ENCODE data around the gene KCNQ4.

The KCNQ4 gene

GRCh38 chr1:40840526-40841323 is 57.1 kb downstream of the KCNQ4 start:
- DNase-seq (ENCODE audit: low read depth in 3 of 3) = no peak

- no peak for DNase-seq (ENCODE audit: low read depth in 3 of 3)
These were observed 58.0 kb downstream of the KCNQ4 start for GRCh38 chr1:40841602-40842001.

GRCh38 chr1:40842207-40842606 is 58.6 kb downstream of the KCNQ4 start:
- DNase-seq (ENCODE audit: low read depth in 3 of 3) = no peak

- DNase-seq (ENCODE audit: low read depth in 3 of 3) = no peak
These were observed 59.1 kb downstream of the KCNQ4 start for GRCh38 chr1:40842691-40843090.

- no peak for DNase-seq (ENCODE audit: low read depth in 3 of 3)
These were observed 60.5 kb downstream of the KCNQ4 start for GRCh38 chr1:40844079-40844478.

GRCh38 chr1:40844887-40845878 is 61.6 kb downstream of the KCNQ4 start:
- DNase-seq (ENCODE audit: low read depth in 3 of 3) = no peak

GRCh38 chr1:40845895-40846294 is 62.3 kb downstream of the KCNQ4 start:
- no peak for DNase-seq (ENCODE audit: low read depth in 3 of 3)

GRCh38 chr1:40847023-40847745 is 63.6 kb downstream of the KCNQ4 start:
- no peak for DNase-seq (ENCODE audit: low read depth in 3 of 3)

- DNase-seq (ENCODE audit: low read depth in 3 of 3) = no peak
These were observed 65.1 kb downstream of the KCNQ4 start for GRCh38 chr1:40848530-40849189.

GRCh38 chr1:40849801-40850592 is 66.4 kb downstream of the KCNQ4 start:
- DNase-seq (ENCODE audit: low read depth in 3 of 3) = peak; percentile 62 to 76 (median 64)

GRCh38 chr1:40851643-40852042 is 68.1 kb downstream of the KCNQ4 start:
- DNase-seq (ENCODE audit: low read depth in 3 of 3) = no peak

GRCh38 chr1:40853113-40853884 is 69.7 kb downstream of the KCNQ4 start:
- no peak for DNase-seq (ENCODE audit: low read depth in 3 of 3)

- no peak for DNase-seq (ENCODE audit: low read depth in 3 of 3)
These were observed 70.2 kb downstream of the KCNQ4 start for GRCh38 chr1:40853885-40854170.

- no peak for DNase-seq (ENCODE audit: low read depth in 3 of 3)
These were observed 71.9 kb downstream of the KCNQ4 start for GRCh38 chr1:40855513-40855912.

GRCh38 chr1:40856116-40856515 is 72.5 kb downstream of the KCNQ4 start:
- no peak for DNase-seq (ENCODE audit: low read depth in 3 of 3)

- no peak for DNase-seq (ENCODE audit: low read depth in 3 of 3)
These were observed 73.2 kb downstream of the KCNQ4 start for GRCh38 chr1:40856656-40857302.

GRCh38 chr1:40857737-40858136 is 74.2 kb downstream of the KCNQ4 start:
- DNase-seq (ENCODE audit: low read depth in 3 of 3) = no peak

GRCh38 chr1:40858856-40859416 is 75.3 kb downstream of the KCNQ4 start:
- DNase-seq (ENCODE audit: low read depth in 3 of 3) = no peak

GRCh38 chr1:40860706-40861223 is 77.2 kb downstream of the KCNQ4 start:
- no peak for DNase-seq (ENCODE audit: low read depth in 3 of 3)

Data from stimulated activated CD4-positive, alpha-beta T cell treated with anti-CD3 and anti-CD28 coated beads, TNF-alpha, amount 100 ng/mL, for 48 hours (primary cell).